ENCODE measurements around the gene VEGFC.

- TF ChIP-seq, protein P1, sequence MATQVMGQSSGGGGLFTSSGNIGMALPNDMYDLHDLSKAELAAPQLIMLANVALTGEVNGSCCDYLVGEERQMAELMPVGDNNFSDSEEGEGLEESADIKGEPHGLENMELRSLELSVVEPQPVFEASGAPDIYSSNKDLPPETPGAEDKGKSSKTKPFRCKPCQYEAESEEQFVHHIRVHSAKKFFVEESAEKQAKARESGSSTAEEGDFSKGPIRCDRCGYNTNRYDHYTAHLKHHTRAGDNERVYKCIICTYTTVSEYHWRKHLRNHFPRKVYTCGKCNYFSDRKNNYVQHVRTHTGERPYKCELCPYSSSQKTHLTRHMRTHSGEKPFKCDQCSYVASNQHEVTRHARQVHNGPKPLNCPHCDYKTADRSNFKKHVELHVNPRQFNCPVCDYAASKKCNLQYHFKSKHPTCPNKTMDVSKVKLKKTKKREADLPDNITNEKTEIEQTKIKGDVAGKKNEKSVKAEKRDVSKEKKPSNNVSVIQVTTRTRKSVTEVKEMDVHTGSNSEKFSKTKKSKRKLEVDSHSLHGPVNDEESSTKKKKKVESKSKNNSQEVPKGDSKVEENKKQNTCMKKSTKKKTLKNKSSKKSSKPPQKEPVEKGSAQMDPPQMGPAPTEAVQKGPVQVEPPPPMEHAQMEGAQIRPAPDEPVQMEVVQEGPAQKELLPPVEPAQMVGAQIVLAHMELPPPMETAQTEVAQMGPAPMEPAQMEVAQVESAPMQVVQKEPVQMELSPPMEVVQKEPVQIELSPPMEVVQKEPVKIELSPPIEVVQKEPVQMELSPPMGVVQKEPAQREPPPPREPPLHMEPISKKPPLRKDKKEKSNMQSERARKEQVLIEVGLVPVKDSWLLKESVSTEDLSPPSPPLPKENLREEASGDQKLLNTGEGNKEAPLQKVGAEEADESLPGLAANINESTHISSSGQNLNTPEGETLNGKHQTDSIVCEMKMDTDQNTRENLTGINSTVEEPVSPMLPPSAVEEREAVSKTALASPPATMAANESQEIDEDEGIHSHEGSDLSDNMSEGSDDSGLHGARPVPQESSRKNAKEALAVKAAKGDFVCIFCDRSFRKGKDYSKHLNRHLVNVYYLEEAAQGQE (IDR thresholded peaks at IDR 0.05; ENCODE audit: borderline replicate concordance) = no peak
- TF ChIP-seq CTCF (IDR thresholded peaks at IDR 0.05; ENCODE audit: poor library complexity, severe bottlenecking) = no peak
- no peak for TF ChIP-seq POLR2AphosphoS5 (IDR thresholded peaks at IDR 0.05)
- no peak for TF ChIP-seq EZH2 (IDR thresholded peaks at IDR 0.05; ENCODE audit: borderline replicate concordance, insufficient read depth, low read length, poor library complexity, severe bottlenecking)
- TF ChIP-seq MXI1 (conservative IDR thresholded peaks at IDR 0.05; ENCODE audit: poor library complexity, severe bottlenecking) = no peak
- no peak for TF ChIP-seq RAD21 (conservative IDR thresholded peaks at IDR 0.05)
- no peak for TF ChIP-seq TAF1 (IDR thresholded peaks at IDR 0.05; ENCODE audit: low read depth)
These were observed 46.1 kb upstream of the VEGFC start for GRCh38 chr4:176838601-176839433.

Data from neural cell (in vitro differentiated cells).